Neural cell (in vitro differentiated cells): ENCODE results near the gene IL10RB.

ENCODE experiments used
- EP300 ChIP-seq: fragments of 450-650 bp; conservative IDR thresholded peaks from 2 replicates; pipeline ENCODE4 v1.6.1; 2014; ENCODE audit warnings: antibody characterized with exemption, mild to moderate bottlenecking, moderate library complexity; ENCODE audit not compliant: poor library complexity, severe bottlenecking
- EZH2 ChIP-seq: fragments of 200-600, 300-800 bp; shearing (Covaris generic), sonication (generic); IDR thresholded peaks from 2 replicates; pipeline ENCODE4 v1.6.1; 2014; ENCODE audit warnings: antibody characterized with exemption, low read length, borderline replicate concordance, mild to moderate bottlenecking; ENCODE audit not compliant: insufficient read depth, poor library complexity, severe bottlenecking
- RAD21 ChIP-seq: fragments of 450-650 bp; conservative IDR thresholded peaks from 2 replicates; pipeline ENCODE4 v1.6.1; 2014; ENCODE audit warnings: antibody characterized with exemption, mild to moderate bottlenecking, moderate library complexity
- TF ChIP-seq, protein P1 (sequence below): fragments of 450-650 bp; IDR thresholded peaks from 2 replicates; pipeline ENCODE4 v1.5.1; 2014; ENCODE audit warnings: antibody characterized with exemption, mild to moderate bottlenecking, moderate library complexity; ENCODE audit not compliant: poor library complexity, severe bottlenecking
- TF ChIP-seq, protein P2 (sequence below): IDR thresholded peaks from 2 replicates; pipeline ENCODE4 v1.6.1; 2012; ENCODE audit warnings: borderline replicate concordance

DNA sequence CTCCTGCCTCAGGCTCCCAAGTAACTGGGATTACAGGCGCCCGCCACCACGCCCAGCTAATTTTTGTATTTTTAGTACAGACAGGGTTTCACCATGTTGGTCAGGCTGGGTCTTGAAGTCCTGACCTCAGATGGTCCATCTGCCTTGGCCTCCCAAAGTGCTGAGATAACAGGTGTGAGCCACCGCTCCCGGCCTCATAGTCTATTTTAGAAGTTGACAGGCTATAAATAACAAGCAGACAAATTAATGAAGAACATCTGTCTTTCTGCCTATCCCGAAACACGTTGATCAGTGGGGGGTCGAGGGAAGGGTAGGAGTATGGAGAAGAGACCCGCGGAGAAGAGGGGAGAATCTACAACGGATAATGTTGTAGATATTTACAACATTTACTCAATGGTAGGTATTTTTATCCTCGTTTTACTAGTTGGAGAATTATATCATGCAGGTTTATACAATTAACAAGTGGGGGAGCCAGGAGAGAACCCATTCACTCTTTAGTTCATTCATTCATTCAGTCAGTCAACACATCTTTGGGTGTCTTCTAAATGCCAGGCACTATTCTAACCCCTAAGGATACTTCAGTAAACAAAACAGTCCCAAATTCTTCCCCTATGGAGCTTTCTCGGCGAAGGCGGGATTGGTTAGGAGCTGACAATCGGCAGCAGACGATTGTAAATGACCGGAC lies 36.9 kb upstream of the IL10RB start:
- TF ChIP-seq, protein P1, sequence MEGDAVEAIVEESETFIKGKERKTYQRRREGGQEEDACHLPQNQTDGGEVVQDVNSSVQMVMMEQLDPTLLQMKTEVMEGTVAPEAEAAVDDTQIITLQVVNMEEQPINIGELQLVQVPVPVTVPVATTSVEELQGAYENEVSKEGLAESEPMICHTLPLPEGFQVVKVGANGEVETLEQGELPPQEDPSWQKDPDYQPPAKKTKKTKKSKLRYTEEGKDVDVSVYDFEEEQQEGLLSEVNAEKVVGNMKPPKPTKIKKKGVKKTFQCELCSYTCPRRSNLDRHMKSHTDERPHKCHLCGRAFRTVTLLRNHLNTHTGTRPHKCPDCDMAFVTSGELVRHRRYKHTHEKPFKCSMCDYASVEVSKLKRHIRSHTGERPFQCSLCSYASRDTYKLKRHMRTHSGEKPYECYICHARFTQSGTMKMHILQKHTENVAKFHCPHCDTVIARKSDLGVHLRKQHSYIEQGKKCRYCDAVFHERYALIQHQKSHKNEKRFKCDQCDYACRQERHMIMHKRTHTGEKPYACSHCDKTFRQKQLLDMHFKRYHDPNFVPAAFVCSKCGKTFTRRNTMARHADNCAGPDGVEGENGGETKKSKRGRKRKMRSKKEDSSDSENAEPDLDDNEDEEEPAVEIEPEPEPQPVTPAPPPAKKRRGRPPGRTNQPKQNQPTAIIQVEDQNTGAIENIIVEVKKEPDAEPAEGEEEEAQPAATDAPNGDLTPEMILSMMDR = no peak
- TF ChIP-seq EZH2 (no peak), EP300 (no peak), RAD21 (no peak)
- TF ChIP-seq, protein P2, sequence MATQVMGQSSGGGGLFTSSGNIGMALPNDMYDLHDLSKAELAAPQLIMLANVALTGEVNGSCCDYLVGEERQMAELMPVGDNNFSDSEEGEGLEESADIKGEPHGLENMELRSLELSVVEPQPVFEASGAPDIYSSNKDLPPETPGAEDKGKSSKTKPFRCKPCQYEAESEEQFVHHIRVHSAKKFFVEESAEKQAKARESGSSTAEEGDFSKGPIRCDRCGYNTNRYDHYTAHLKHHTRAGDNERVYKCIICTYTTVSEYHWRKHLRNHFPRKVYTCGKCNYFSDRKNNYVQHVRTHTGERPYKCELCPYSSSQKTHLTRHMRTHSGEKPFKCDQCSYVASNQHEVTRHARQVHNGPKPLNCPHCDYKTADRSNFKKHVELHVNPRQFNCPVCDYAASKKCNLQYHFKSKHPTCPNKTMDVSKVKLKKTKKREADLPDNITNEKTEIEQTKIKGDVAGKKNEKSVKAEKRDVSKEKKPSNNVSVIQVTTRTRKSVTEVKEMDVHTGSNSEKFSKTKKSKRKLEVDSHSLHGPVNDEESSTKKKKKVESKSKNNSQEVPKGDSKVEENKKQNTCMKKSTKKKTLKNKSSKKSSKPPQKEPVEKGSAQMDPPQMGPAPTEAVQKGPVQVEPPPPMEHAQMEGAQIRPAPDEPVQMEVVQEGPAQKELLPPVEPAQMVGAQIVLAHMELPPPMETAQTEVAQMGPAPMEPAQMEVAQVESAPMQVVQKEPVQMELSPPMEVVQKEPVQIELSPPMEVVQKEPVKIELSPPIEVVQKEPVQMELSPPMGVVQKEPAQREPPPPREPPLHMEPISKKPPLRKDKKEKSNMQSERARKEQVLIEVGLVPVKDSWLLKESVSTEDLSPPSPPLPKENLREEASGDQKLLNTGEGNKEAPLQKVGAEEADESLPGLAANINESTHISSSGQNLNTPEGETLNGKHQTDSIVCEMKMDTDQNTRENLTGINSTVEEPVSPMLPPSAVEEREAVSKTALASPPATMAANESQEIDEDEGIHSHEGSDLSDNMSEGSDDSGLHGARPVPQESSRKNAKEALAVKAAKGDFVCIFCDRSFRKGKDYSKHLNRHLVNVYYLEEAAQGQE = no peak
